ENCODE data around the gene SORT1. TPM values are rescaled to one million over a fixed set of nuclear protein-coding genes. Genes with fewer than 3 reads are reported as not detected.

SORT1 gene
- total and polyA plus RNA-seq, 2 of the 13 experiments (the other 11 are each of a cell fraction or from before 2014, with no cell fraction given), result 32.4 to 93.0 TPM

DNA sequence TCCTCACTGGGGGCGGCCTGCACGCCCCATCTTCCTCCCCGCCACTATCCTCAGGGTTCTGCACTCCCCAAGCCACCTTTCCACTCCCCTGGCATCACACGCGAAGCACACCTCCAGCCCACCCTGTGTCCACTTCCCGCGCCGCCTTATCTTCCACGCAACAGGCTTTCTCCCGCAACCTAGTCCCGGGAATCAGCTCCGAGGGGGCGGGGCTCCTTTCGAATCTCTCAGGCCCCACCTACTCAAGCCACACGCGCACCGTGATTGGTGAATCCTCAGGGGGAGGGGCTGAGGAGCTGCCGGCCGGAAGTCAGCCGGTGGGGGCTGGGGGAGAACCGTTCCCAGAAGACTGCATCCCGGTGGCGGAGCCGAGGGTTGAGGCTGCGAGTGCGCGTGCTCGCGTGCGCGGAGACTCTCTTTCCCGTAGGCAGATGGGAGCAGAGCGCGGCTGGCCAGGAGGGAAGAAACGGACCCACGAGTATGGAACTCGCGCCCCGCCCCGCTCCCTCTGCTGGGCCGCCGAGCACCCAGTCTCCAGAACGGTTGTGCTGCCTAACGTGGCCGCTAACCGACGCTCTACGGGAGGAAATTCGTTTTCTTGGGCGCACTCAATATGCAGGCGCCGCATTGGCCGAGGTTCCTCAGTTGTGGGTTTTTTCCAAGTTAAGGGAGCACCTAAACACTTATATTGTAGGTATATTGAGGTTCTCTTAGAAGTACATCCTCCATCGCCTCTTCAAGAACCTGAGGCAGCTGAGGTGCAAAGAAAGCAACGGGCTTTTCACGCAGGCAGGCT, 114.6 kb downstream of the SORT1 start, which contains the start of gene PSRC1 (continued):
- TF ChIP-seq, protein P1, sequence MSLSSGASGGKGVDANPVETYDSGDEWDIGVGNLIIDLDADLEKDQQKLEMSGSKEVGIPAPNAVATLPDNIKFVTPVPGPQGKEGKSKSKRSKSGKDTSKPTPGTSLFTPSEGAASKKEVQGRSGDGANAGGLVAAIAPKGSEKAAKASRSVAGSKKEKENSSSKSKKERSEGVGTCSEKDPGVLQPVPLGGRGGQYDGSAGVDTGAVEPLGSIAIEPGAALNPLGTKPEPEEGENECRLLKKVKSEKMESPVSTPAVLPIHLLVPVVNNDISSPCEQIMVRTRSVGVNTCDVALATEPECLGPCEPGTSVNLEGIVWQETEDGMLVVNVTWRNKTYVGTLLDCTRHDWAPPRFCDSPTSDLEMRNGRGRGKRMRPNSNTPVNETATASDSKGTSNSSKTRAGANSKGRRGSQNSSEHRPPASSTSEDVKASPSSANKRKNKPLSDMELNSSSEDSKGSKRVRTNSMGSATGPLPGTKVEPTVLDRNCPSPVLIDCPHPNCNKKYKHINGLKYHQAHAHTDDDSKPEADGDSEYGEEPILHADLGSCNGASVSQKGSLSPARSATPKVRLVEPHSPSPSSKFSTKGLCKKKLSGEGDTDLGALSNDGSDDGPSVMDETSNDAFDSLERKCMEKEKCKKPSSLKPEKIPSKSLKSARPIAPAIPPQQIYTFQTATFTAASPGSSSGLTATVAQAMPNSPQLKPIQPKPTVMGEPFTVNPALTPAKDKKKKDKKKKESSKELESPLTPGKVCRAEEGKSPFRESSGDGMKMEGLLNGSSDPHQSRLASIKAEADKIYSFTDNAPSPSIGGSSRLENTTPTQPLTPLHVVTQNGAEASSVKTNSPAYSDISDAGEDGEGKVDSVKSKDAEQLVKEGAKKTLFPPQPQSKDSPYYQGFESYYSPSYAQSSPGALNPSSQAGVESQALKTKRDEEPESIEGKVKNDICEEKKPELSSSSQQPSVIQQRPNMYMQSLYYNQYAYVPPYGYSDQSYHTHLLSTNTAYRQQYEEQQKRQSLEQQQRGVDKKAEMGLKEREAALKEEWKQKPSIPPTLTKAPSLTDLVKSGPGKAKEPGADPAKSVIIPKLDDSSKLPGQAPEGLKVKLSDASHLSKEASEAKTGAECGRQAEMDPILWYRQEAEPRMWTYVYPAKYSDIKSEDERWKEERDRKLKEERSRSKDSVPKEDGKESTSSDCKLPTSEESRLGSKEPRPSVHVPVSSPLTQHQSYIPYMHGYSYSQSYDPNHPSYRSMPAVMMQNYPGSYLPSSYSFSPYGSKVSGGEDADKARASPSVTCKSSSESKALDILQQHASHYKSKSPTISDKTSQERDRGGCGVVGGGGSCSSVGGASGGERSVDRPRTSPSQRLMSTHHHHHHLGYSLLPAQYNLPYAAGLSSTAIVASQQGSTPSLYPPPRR (CRISPR knock-in tag; IDR thresholded peaks at IDR 0.05; ENCODE audit: borderline replicate concordance), result no peak
- TF ChIP-seq, protein P2, sequence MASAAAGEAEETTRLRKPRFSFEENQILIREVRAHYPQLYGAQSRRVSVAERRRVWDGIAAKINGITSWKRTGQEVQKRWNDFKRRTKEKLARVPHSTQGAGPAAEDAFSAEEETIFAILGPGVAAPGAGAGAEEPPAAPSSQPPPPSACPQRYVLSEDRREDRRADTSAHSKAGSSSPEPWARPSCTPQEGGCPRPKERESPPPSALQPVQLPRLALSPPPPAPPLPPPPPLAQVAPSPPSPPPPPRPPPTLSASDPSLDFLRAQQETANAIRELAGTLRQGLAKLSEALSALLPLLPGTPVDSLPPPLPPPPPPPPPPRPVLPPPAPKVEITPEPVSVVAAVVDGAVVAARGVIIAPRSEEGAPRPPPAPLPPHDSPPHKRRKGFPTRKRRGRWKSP (CRISPR knock-in tag; IDR thresholded peaks at IDR 0.05), result peak; percentile 60; the same call in 1 of the 2 replicates
- TF ChIP-seq, protein P3, sequence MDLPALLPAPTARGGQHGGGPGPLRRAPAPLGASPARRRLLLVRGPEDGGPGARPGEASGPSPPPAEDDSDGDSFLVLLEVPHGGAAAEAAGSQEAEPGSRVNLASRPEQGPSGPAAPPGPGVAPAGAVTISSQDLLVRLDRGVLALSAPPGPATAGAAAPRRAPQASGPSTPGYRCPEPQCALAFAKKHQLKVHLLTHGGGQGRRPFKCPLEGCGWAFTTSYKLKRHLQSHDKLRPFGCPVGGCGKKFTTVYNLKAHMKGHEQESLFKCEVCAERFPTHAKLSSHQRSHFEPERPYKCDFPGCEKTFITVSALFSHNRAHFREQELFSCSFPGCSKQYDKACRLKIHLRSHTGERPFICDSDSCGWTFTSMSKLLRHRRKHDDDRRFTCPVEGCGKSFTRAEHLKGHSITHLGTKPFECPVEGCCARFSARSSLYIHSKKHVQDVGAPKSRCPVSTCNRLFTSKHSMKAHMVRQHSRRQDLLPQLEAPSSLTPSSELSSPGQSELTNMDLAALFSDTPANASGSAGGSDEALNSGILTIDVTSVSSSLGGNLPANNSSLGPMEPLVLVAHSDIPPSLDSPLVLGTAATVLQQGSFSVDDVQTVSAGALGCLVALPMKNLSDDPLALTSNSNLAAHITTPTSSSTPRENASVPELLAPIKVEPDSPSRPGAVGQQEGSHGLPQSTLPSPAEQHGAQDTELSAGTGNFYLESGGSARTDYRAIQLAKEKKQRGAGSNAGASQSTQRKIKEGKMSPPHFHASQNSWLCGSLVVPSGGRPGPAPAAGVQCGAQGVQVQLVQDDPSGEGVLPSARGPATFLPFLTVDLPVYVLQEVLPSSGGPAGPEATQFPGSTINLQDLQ (CRISPR knock-in tag; IDR thresholded peaks at IDR 0.05), result no peak
- TF ChIP-seq SP140L (CRISPR knock-in tag; IDR thresholded peaks at IDR 0.05; ENCODE audit: borderline replicate concordance) (no peak), JDP2 (CRISPR knock-in tag; IDR thresholded peaks at IDR 0.05; ENCODE audit: borderline replicate concordance) (no peak), ZNF567 (CRISPR knock-in tag; IDR thresholded peaks at IDR 0.05; ENCODE audit: borderline replicate concordance) (no peak), ZNF282 (IDR thresholded peaks at IDR 0.05; ENCODE audit: partially characterized antibody) (no peak), ZNF761 (CRISPR knock-in tag; conservative IDR thresholded peaks at IDR 0.05) (peak; percentile 78; the same call in 1 of the 2 replicates), SIX1 (CRISPR knock-in tag; IDR thresholded peaks at IDR 0.05; ENCODE audit: borderline replicate concordance) (no peak), ZNF777 (CRISPR knock-in tag; IDR thresholded peaks at IDR 0.05) (0 out of 2 replicates have a peak, but pooled peaks have one; percentile 43), MYC (CRISPR knock-in tag; IDR thresholded peaks at IDR 0.05; ENCODE audit: borderline replicate concordance) (peak; percentile 89), GPN1 (CRISPR knock-in tag; IDR thresholded peaks at IDR 0.05; ENCODE audit: borderline replicate concordance) (no peak), ZNF354B (CRISPR knock-in tag; IDR thresholded peaks at IDR 0.05) (no peak), ZNF776 (CRISPR knock-in tag; IDR thresholded peaks at IDR 0.05) (no peak), ZNF501 (CRISPR knock-in tag; IDR thresholded peaks at IDR 0.05) (peak; percentile 87), CEBPG (CRISPR knock-in tag; IDR thresholded peaks at IDR 0.05) (no peak), ZNF564 (CRISPR knock-in tag; IDR thresholded peaks at IDR 0.05) (0 out of 2 replicates have a peak, but pooled peaks have one; percentile 46), SETDB1 (CRISPR knock-in tag; IDR thresholded peaks at IDR 0.05; ENCODE audit: borderline replicate concordance) (no peak), ZNF430 (CRISPR knock-in tag; IDR thresholded peaks at IDR 0.05) (peak; percentile 56; the same call in 1 of the 2 replicates)
- TF ChIP-seq, protein P4, sequence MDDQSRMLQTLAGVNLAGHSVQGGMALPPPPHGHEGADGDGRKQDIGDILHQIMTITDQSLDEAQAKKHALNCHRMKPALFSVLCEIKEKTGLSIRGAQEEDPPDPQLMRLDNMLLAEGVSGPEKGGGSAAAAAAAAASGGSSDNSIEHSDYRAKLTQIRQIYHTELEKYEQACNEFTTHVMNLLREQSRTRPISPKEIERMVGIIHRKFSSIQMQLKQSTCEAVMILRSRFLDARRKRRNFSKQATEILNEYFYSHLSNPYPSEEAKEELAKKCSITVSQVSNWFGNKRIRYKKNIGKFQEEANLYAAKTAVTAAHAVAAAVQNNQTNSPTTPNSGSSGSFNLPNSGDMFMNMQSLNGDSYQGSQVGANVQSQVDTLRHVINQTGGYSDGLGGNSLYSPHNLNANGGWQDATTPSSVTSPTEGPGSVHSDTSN (CRISPR knock-in tag; IDR thresholded peaks at IDR 0.05; ENCODE audit: borderline replicate concordance), result no peak
